ENCODE data around the gene ACTN1.
A peak's percentile ranks its signal among the peaks of the same experiment; 100 is the strongest.

The ACTN1 gene

DNA sequence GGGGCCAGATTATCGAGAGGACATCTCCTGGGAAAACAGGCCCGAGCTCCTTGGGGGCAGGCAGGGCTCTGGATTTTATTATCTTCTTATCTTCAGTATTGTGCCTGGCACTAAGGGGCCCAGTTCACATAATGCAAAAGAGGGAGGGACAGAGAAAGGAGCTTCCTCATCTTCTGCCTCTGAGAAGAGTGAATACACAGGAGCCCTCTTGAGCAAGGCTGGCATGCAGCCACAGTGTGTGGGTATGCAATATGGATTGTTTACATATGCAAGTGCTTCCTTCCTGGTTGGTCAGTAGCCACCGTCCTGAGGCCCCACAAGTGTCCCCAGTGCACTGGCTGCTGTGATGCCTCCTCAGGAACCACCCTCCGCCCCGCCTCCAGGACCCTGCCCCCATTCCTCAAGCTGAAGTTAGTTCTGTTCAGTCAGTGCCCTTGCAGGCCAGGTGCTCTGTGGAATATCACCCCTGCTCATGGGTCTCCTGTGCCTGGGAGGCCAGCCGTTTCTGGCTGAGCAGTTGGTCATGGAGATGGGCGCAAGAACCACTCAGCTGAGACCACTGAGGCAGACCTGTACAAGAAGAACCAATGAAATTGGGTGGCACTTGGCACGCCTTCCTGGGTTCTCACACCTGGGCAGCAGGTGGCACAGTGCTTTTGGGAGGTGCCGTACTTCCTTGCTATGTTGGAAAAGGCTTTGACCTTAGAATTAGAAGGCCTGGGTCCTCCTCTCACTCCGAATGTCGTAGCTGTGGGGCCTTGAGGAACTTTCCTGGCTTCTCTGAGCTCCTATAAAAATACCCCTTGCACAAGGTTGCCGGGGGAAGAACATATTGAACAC, 35.1 kb upstream of the ACTN1 start:
- TF ChIP-seq CTCF (IDR thresholded peaks at IDR 0.05; ENCODE audit: unreplicated experiment in 3 of 3), result no peak
- H3K4me1 Mint-ChIP-seq, result peaks cover 11% of the 10 kb centered on the region
- no peak overlapping the region for H3K4me3 Mint-ChIP-seq
- H3K27me3 Mint-ChIP-seq (ENCODE audit: low read depth), result peaks cover 3% of the 10 kb centered on the region
- H3K9me3 Mint-ChIP-seq, result no peaks in the 10 kb centered on the region
- H3K36me3 Mint-ChIP-seq (ENCODE audit: low read depth), result no peaks in the 10 kb centered on the region
- peak overlapping the region in 1 of 3 experiments; percentile 60 for H3K27ac Mint-ChIP-seq

GRCh38 chr14:69012256-69012953, 33.3 kb upstream of the ACTN1 start:
- H3K9me3 Mint-ChIP-seq, result peaks cover 2% of the 10 kb centered on the region
- no peak overlapping the region for H3K4me3 Mint-ChIP-seq
- peak overlapping the region in 1 of 3 experiments; percentile 29 for H3K27ac Mint-ChIP-seq
- H3K27me3 Mint-ChIP-seq (ENCODE audit: low read depth), result peaks cover 3% of the 10 kb centered on the region
- H3K4me1 Mint-ChIP-seq, result peaks cover 21% of the 10 kb centered on the region
- H3K36me3 Mint-ChIP-seq (ENCODE audit: low read depth), result no peaks in the 10 kb centered on the region
- no peak for TF ChIP-seq CTCF (IDR thresholded peaks at IDR 0.05; ENCODE audit: unreplicated experiment in 3 of 3)

DNA sequence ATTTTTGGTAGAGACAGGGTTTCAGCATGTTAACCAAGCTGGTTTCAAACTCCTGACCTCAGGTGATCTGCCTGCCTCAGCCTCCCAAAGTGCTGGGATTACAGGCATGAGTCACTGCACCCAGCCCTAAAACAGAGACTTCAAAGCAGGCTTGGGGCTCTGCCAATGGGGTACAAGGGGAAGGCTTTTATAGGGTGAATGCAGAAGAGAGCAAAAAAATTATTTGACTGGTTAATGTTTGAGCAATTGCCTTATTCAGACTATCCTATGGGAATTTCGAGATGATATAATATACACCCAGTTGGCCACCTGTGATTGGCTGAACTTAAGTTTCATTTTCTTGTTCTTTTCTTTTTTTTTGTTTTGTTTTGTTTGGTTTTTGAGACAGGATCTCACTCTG, 31.5 kb upstream of the ACTN1 start:
- H3K4me3 Mint-ChIP-seq, result no peak overlapping the region
- no peaks in the 10 kb centered on the region for H3K36me3 Mint-ChIP-seq (ENCODE audit: low read depth)
- H3K27me3 Mint-ChIP-seq (ENCODE audit: low read depth), result peaks cover under 1% of the 10 kb centered on the region
- H3K27ac Mint-ChIP-seq, result no peak overlapping the region
- TF ChIP-seq CTCF (IDR thresholded peaks at IDR 0.05; ENCODE audit: unreplicated experiment in 3 of 3), result no peak
- peaks cover 24% of the 10 kb centered on the region for H3K4me1 Mint-ChIP-seq
- peaks cover 2% of the 10 kb centered on the region for H3K9me3 Mint-ChIP-seq

DNA sequence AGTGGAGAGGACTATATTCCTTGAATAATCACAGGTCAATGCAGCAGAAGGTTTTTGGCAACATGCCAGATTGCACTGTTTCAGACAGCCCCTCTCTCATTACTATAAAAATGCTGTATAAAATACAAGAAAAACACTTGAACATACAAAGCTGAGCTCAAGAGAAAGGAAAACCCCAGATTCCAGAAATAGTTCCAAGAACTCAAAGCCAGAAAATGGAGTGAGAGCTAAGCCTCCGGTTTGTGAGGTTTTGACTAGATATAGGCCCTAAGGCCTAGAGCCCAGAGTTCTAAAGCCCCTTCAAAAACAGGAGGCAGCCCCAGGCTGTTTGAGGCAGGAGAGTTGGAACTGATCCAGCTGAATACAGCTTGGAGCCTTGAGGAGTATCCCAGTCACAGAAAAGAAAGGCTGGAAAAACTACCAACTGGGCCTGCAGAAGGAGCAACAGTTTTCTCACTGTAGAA, 29.4 kb upstream of the ACTN1 start:
- Mint-ChIP-seq H3K9me3 (peaks cover 2% of the 10 kb centered on the region), H3K4me3 (no peak overlapping the region)

GRCh38 chr14:69006346-69006745, 27.2 kb upstream of the ACTN1 start:
- Mint-ChIP-seq H3K4me1 (peaks cover 23% of the 10 kb centered on the region), H3K27me3 (ENCODE audit: low read depth) (no peaks in the 10 kb centered on the region), H3K27ac (no peak overlapping the region)

More for the DNA sequence above, 29.4 kb upstream of the ACTN1 start:
- Mint-ChIP-seq H3K27me3 (ENCODE audit: low read depth) (no peaks in the 10 kb centered on the region), H3K27ac (peak overlapping the region; percentile 95 to 99 (median 97)), H3K4me1 (peaks cover 29% of the 10 kb centered on the region), H3K36me3 (ENCODE audit: low read depth) (no peaks in the 10 kb centered on the region)
- no peak for TF ChIP-seq CTCF (IDR thresholded peaks at IDR 0.05; ENCODE audit: unreplicated experiment in 3 of 3)

More at GRCh38 chr14:69006346-69006745, 27.2 kb upstream of the ACTN1 start:
- H3K36me3 Mint-ChIP-seq (ENCODE audit: low read depth), result no peaks in the 10 kb centered on the region
- H3K4me3 Mint-ChIP-seq, result no peak overlapping the region
- peaks cover 3% of the 10 kb centered on the region for H3K9me3 Mint-ChIP-seq
- TF ChIP-seq CTCF (IDR thresholded peaks at IDR 0.05; ENCODE audit: unreplicated experiment in 3 of 3), result no peak

Measured in nephron (organoid).